ENCODE data around the gene TMEM255B.
"Not testable (repeated sequence)": the region's sequence is repeated elsewhere in the genome, so short reads cannot be mapped to it uniquely, and the experiment has no call there.

Gene TMEM255B

GRCh38 chr13:113734826-113735125 is 24.2 kb upstream of the TMEM255B start:
- DNase-seq (ENCODE audit: low spot score), result no peak

- DNase-seq (ENCODE audit: low spot score), result no peak
Observed at GRCh38 chr13:113735194-113735593, 23.8 kb upstream of the TMEM255B start.

- no peak for DNase-seq (ENCODE audit: low spot score)
Observed at GRCh38 chr13:113735750-113736149, 23.3 kb upstream of the TMEM255B start.

GRCh38 chr13:113736258-113736731 is 22.7 kb upstream of the TMEM255B start:
- no peak for DNase-seq (ENCODE audit: low spot score)

- no peak for DNase-seq (ENCODE audit: low spot score)
Observed at GRCh38 chr13:113737803-113738202, 21.2 kb upstream of the TMEM255B start.

- no peak for DNase-seq (ENCODE audit: low spot score)
Observed at GRCh38 chr13:113739527-113740285, 19.3 kb upstream of the TMEM255B start.

GRCh38 chr13:113740286-113740556 is 18.8 kb upstream of the TMEM255B start:
- no peak for DNase-seq (ENCODE audit: low spot score)

GRCh38 chr13:113740661-113741060 is 18.4 kb upstream of the TMEM255B start:
- no peak for DNase-seq (ENCODE audit: low spot score)

GRCh38 chr13:113741191-113741668 is 17.8 kb upstream of the TMEM255B start:
- no peak for DNase-seq (ENCODE audit: low spot score)

- peak; percentile 36 for DNase-seq (ENCODE audit: low spot score)
Observed at GRCh38 chr13:113742000-113742441, 17.0 kb upstream of the TMEM255B start.

GRCh38 chr13:113742445-113743120 is 16.4 kb upstream of the TMEM255B start:
- no peak for DNase-seq (ENCODE audit: low spot score)

- DNase-seq (ENCODE audit: low spot score), result no peak
Observed at GRCh38 chr13:113743366-113744195, 15.4 kb upstream of the TMEM255B start.

GRCh38 chr13:113744197-113745000 is 14.6 kb upstream of the TMEM255B start:
- no peak for DNase-seq (ENCODE audit: low spot score)

- DNase-seq (ENCODE audit: low spot score), result no peak
Observed at GRCh38 chr13:113745059-113745458, 14.0 kb upstream of the TMEM255B start.

- not testable (repeated sequence) for DNase-seq (ENCODE audit: low spot score)
Observed at GRCh38 chr13:113745500-113746142, 13.4 kb upstream of the TMEM255B start.

GRCh38 chr13:113746143-113746525 is 12.9 kb upstream of the TMEM255B start:
- peak; percentile 24 for DNase-seq (ENCODE audit: low spot score)

GRCh38 chr13:113746671-113747070 is 12.4 kb upstream of the TMEM255B start:
- DNase-seq (ENCODE audit: low spot score), result no peak

GRCh38 chr13:113747291-113747833 is 11.7 kb upstream of the TMEM255B start:
- no peak for DNase-seq (ENCODE audit: low spot score)

GRCh38 chr13:113748101-113748861 is 10.7 kb upstream of the TMEM255B start:
- no peak for DNase-seq (ENCODE audit: low spot score)

- no peak for DNase-seq (ENCODE audit: low spot score)
Observed at GRCh38 chr13:113748862-113749451, 10.1 kb upstream of the TMEM255B start.

Measured in NAMALWA (cell line).